ENCODE measurements around the gene RCAN2. TPM values are rescaled to one million over a fixed set of nuclear protein-coding genes. Genes with fewer than 3 reads are reported as not detected.

Gene RCAN2
- total and polyA plus RNA-seq, 2 experiments from 2014 or later: 6.0 to 9.3 TPM

DNA sequence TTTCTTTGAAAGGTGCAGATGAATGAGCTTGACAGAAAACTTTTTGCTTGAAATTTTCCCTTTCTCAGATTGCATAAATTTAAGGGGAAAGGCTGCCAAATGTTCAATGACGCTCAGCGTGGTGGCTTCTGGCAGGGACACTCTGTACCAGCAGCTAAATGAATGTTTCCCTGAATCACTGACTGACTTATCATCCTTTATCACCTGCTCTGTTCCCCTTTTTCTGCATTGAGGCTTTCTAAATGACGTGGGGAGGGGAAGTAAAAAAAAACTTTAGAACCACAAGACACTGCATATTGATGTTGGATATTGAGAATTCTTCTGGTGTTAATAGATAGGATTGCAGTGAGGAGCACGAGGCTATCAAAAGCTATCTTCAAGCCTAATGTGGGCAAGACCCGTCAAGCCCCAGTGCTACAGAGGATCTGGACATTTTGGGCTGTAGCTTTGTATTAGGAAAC is 273.5 kb downstream of the RCAN2 start:
- no peak for DNase-seq (ENCODE audit: low spot score)
- H3K4me1 Mint-ChIP-seq: peaks cover 13% of the 10 kb centered on the region
- no peak overlapping the region for H3K4me2 ChIP-seq
- no peaks in the 10 kb centered on the region for H3K9me2 ChIP-seq (ENCODE audit: insufficient read depth)
- no peak overlapping the region for H3K4me3 ChIP-seq
- H3K27ac ChIP-seq (ENCODE audit: low read depth): no peak overlapping the region
- H3K36me3 Mint-ChIP-seq (ENCODE audit: low read depth): no peaks in the 10 kb centered on the region
- H3K79me2 ChIP-seq (replicated peaks; ENCODE audit: insufficient read depth): no peaks in the 10 kb centered on the region
- no peaks in the 10 kb centered on the region; the same call in 1 of the 2 replicates for H4K20me1 ChIP-seq (replicated peaks; ENCODE audit: insufficient read depth)
- no peak overlapping the region for H3K27ac Mint-ChIP-seq
- no peaks in the 10 kb centered on the region for H3K9me3 Mint-ChIP-seq
- no peaks in the 10 kb centered on the region for H3K27me3 ChIP-seq (ENCODE audit: insufficient read depth)
- no peaks in the 10 kb centered on the region for H3F3A ChIP-seq (replicated peaks; ENCODE audit: low read depth)
- H3K27me3 Mint-ChIP-seq (ENCODE audit: insufficient read depth, low read depth, poor library complexity): peaks cover 6% of the 10 kb centered on the region
- no peak overlapping the region for H2AFZ ChIP-seq
- TF ChIP-seq, protein P1, sequence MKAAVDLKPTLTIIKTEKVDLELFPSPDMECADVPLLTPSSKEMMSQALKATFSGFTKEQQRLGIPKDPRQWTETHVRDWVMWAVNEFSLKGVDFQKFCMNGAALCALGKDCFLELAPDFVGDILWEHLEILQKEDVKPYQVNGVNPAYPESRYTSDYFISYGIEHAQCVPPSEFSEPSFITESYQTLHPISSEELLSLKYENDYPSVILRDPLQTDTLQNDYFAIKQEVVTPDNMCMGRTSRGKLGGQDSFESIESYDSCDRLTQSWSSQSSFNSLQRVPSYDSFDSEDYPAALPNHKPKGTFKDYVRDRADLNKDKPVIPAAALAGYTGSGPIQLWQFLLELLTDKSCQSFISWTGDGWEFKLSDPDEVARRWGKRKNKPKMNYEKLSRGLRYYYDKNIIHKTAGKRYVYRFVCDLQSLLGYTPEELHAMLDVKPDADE (IDR thresholded peaks at IDR 0.05): no peak
- TF ChIP-seq REST (IDR thresholded peaks at IDR 0.05; ENCODE audit: unreplicated experiment) (no peak), POLR2AphosphoS5 (IDR thresholded peaks at IDR 0.05; ENCODE audit: low read depth) (no peak), ZNF331 (CRISPR knock-in tag; IDR thresholded peaks at IDR 0.05; ENCODE audit: low read depth) (no peak), ZNF114 (CRISPR knock-in tag; IDR thresholded peaks at IDR 0.05) (no peak), NANOG (IDR thresholded peaks at IDR 0.05; ENCODE audit: borderline replicate concordance) (no peak), ZNF462 (CRISPR knock-in tag; IDR thresholded peaks at IDR 0.05) (no peak), CREB1 (CRISPR knock-in tag; IDR thresholded peaks at IDR 0.05; ENCODE audit: low read depth) (no peak), EZH2 (IDR thresholded peaks at IDR 0.05; ENCODE audit: low read depth, unreplicated experiment) (no peak), JUNB (IDR thresholded peaks at IDR 0.05; ENCODE audit: unreplicated experiment) (no peak), STAT1 (IDR thresholded peaks at IDR 0.05; ENCODE audit: unreplicated experiment) (no peak), EZH2phosphoT487 (IDR thresholded peaks at IDR 0.05; ENCODE audit: unreplicated experiment) (no peak)
- no peaks in the 10 kb centered on the region for H3K36me3 ChIP-seq (ENCODE audit: insufficient read depth)
- ATAC-seq: no peak
- no peak overlapping the region for H3K4me3 Mint-ChIP-seq
- H3K4me1 ChIP-seq (ENCODE audit: insufficient read depth): no peaks in the 10 kb centered on the region; the same call in 1 of the 2 replicates
